NB4 (cell line): ENCODE results near the gene QARS1.

Experiments
- DNase-seq: peaks from one replicate; pipeline ENCODE4 v3.0.0; 2010; ENCODE audit warnings: low read depth
- H3K4me3 ChIP-seq: one replicate; pipeline ENCODE4 v1.5.1; 2011; ENCODE audit warnings: mild to moderate bottlenecking, low read depth, low read length, moderate library complexity
- MYC ChIP-seq: IDR thresholded peaks from 2 replicates; pipeline ENCODE4 v1.6.1; 2011; ENCODE audit warnings: low read depth, low read length
- POLR2A ChIP-seq: IDR thresholded peaks from 2 replicates; pipeline ENCODE4 v1.6.1; 2011; ENCODE audit warnings: mild to moderate bottlenecking; ENCODE audit not compliant: insufficient read length; ENCODE audit errors: extremely low read depth
- TF ChIP-seq, protein P1 (sequence below): IDR thresholded peaks from one replicate; pipeline ENCODE4 v1.5.1; 2012; ENCODE audit warnings: low read depth, low read length
- TF ChIP-seq, protein P2 (sequence below): IDR thresholded peaks from 2 replicates; pipeline ENCODE4 v1.6.1; 2011; ENCODE audit warnings: low read depth, low read length

QARS1 gene

DNA sequence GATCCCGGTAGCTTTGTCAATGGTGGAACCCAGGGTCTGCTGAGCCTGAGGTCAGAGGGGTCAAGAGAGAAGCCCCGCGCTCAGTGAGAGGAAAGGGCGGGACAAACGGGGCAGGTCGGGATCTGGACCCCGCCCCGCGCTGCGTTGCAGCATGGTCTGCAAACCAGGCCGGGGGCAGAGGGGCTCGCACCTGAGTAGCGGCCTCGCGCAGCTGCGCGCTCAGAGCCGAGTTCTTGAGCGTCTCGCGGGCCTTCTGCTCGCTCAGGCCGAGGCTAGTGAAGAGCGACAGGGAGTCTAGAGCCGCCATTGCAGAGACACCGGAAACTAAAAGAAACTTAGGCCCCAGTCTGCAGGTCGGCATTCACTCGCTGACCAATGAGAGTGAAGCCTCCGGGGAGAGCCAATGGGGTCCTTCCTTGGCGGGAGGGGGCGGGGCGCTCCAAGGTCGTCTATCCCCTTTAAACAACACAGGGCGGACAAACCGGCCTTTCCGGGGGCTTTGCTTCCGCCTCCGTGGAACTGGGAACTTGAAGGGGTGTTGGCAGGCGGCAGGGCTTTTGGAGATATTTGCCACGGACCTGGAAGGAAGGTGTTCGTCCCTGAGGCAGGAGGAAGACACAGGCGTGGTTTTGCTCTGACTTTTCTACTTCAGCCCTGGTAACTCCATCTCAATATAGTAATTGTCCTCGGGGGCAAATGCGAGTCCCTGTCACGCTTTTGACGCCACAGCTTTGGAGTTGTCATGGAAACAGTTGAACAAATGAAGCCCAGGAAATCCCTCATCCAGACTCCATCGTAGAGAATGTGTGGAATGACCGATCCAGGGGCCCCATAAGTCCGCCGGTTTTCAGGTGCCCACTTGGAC, at the start of gene QARS1:
Gene QARS1, minus strand, starts transcription at position 331 of the 865 bp plus-strand sequence. Its CDS starts 24 bp downstream, at position 307.
- DNase-seq, result peak; percentile 94
- peak within 1 kb of the TSS; percentile 97 for H3K4me3 ChIP-seq
- TF ChIP-seq, protein P1, sequence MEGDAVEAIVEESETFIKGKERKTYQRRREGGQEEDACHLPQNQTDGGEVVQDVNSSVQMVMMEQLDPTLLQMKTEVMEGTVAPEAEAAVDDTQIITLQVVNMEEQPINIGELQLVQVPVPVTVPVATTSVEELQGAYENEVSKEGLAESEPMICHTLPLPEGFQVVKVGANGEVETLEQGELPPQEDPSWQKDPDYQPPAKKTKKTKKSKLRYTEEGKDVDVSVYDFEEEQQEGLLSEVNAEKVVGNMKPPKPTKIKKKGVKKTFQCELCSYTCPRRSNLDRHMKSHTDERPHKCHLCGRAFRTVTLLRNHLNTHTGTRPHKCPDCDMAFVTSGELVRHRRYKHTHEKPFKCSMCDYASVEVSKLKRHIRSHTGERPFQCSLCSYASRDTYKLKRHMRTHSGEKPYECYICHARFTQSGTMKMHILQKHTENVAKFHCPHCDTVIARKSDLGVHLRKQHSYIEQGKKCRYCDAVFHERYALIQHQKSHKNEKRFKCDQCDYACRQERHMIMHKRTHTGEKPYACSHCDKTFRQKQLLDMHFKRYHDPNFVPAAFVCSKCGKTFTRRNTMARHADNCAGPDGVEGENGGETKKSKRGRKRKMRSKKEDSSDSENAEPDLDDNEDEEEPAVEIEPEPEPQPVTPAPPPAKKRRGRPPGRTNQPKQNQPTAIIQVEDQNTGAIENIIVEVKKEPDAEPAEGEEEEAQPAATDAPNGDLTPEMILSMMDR, result no peak
- TF ChIP-seq POLR2A (peak; percentile 74), MYC (peak; percentile 85)
- TF ChIP-seq, protein P2, sequence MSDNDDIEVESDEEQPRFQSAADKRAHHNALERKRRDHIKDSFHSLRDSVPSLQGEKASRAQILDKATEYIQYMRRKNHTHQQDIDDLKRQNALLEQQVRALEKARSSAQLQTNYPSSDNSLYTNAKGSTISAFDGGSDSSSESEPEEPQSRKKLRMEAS, result peak; percentile 65

DNA sequence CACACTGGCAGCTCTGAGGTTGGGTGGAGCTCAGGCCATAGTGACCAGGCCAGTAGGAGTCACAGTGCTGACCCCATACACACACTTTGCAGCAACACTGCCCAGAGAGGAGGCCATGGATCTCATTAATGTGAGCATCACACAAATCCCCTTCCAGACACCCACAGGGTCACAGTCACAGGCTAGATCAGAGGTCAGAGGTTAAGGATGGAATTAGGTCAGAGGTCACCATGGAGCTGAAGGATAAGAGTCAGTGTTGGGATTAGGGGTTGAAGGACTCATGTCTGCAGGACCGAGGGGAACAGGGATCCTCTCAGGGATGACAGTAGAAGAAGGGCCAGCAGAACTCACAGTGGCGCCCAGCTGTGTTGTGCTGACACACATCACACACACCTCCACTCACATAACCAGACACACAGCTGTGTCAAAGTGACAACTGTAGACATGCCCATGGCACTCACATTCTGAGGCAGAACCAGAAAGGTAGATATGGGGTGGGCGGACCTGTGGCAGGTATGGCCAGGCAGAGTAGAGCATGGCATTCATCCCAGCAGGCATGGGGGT, 48.9 kb upstream of the QARS1 start:
- no peak for TF ChIP-seq MYC
- no peak for DNase-seq
- H3K4me3 ChIP-seq, result no peak overlapping the region

DNA sequence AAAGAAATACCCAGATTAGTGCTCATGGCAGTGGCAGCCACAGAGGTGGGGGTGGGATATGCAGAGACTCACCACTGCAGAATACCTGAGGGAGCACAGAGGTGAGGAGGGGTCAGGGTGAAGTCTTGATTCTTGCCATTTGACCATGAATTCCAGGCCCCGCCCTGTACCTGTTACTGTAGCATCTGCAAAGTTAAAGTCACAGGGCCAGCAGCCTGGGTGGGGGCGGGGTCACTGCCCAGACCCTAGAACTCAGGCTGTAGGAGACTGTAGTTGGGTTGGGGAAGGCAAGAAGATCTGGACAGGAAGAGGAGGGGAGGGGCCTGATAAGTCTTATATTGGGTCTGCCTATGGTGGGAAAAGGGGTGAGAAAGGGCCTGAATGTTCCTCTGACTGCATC, 47.1 kb upstream of the QARS1 start:
- H3K4me3 ChIP-seq, result no peak overlapping the region
- DNase-seq, result no peak
- TF ChIP-seq POLR2A (no peak), MYC (no peak)
- TF ChIP-seq, protein P1, result no peak
- TF ChIP-seq, protein P2, result no peak

DNA sequence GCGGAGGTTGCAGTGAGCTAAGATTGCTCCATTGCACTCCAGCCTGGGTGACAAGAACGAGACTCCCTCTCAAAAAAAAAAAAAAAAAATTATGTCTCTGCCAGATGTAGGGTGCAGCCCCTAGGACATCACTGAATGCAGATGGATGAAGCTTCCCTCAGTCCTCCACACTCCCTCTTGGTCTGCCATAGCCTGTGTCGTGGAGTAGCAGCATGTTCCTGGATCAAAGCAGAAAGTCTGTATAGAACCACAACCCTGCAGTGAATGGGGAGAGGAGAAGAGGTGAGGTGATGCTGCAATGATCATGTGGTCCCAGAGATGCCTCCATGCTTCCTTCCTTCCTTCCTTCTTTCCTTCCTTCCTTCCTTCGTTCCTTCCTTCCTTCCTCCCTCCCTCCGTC, 43.6 kb upstream of the QARS1 start:
- DNase-seq, result no peak
- H3K4me3 ChIP-seq, result no peak overlapping the region
- TF ChIP-seq, protein P2, result no peak
- no peak for TF ChIP-seq POLR2A
- TF ChIP-seq, protein P1, result no peak
- TF ChIP-seq MYC, result no peak

DNA sequence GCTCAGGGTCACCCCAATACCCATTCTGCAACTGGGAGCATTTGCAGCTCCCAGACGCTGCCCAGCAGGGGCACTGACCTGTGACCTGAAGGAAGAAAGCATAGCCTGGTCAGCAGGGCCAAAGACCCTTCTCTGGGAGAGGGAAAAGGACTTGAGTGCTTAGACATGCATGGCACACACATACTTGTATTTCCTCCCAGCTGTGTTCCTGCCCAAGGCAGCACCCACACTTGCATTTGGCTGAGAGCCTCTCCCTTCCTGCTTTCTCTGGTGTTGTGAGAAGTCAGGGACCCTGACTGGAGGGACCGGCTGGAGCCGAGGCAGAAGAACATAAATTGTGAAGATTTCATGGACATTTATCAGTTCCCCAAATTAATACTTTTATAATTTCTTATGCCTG, 35.5 kb upstream of the QARS1 start:
- DNase-seq, result no peak
- no peak overlapping the region for H3K4me3 ChIP-seq
- TF ChIP-seq, protein P1, result no peak
- TF ChIP-seq, protein P2, result no peak
- TF ChIP-seq MYC (no peak), POLR2A (no peak)

DNA sequence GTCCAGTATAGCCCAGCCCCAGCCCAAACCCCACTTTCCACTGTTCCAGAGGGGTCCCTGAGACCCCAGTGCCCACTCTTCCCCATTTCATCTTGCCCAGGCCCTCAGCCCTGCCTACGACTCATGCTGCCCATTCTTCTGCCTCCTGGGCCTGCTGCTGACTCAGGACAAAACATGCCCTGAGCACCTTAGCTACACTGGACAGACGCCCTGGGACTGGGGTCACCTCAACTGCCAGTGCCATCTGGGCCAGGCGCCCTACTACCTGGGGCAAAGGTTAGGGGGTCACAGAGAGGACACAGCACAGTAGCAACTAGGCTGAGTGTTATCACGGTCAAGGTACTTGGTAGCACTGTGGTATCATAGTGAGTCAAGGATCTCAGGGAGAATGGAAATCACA, 30.9 kb upstream of the QARS1 start:
- DNase-seq, result no peak
- TF ChIP-seq, protein P2, result no peak
- no peak for TF ChIP-seq POLR2A
- TF ChIP-seq, protein P1, result no peak
- TF ChIP-seq MYC, result no peak
- H3K4me3 ChIP-seq, result no peak overlapping the region
